Measurements from ENCODE around the gene SETD7.

- TF ChIP-seq CHD2 (IDR thresholded peaks at IDR 0.05; ENCODE audit: low read length): no peak
- no peak for TF ChIP-seq POLR2AphosphoS5 (IDR thresholded peaks at IDR 0.05; ENCODE audit: low read depth, low read length)
- TF ChIP-seq TCF12 (IDR thresholded peaks at IDR 0.05; ENCODE audit: low read depth, low read length): no peak
- no peak for TF ChIP-seq SIX5 (IDR thresholded peaks at IDR 0.05; ENCODE audit: low read depth, low read length)
- TF ChIP-seq CTCF (IDR thresholded peaks at IDR 0.05; ENCODE audit: control extremely low read depth in 1 of 3, insufficient read depth in 1 of 3, low read depth in 1 of 3, low read length in 3 of 3): no peak
- TF ChIP-seq E2F6 (IDR thresholded peaks at IDR 0.05): no peak
- TF ChIP-seq POLR2A (IDR thresholded peaks at IDR 0.05; ENCODE audit: control extremely low read depth in 1 of 2, low read depth in 2 of 2, low read length in 2 of 2): no peak
- no peak for TF ChIP-seq ATF2 (IDR thresholded peaks at IDR 0.05; ENCODE audit: low read length)
- no peak for TF ChIP-seq MAFK (IDR thresholded peaks at IDR 0.05; ENCODE audit: low read depth, low read length)
These were observed 15.4 kb downstream of the SETD7 start for GRCh38 chr4:139540632-139541031.

All from H1 (cell line).